AG09319 (cell line): ENCODE measurements around the gene NDUFAF2.

ENCODE experiments used
- DNase-seq: peaks from one replicate; pipeline ENCODE4 v3.0.0-alpha.2; 2010; ENCODE audit warnings: low read depth; ENCODE audit errors: extremely low read depth
- CTCF ChIP-seq: IDR thresholded peaks from 2 replicates; pipeline ENCODE4 v1.5.1; 2011; ENCODE audit warnings: low read depth, mild to moderate bottlenecking, inconsistent platforms, low read length, moderate library complexity

The NDUFAF2 gene

GRCh38 chr5:61139094-61139873 is 194.3 kb downstream of the NDUFAF2 start:
- DNase-seq = no peak
- peak; percentile 13 for TF ChIP-seq CTCF

GRCh38 chr5:61139931-61140330 is 194.9 kb downstream of the NDUFAF2 start:
- no peak for TF ChIP-seq CTCF
- DNase-seq = no peak

- no peak for TF ChIP-seq CTCF
Measured at GRCh38 chr5:61141801-61142200, 196.8 kb downstream of the NDUFAF2 start.

GRCh38 chr5:61142391-61142790 is 197.4 kb downstream of the NDUFAF2 start:
- no peak for TF ChIP-seq CTCF

More at GRCh38 chr5:61141801-61142200, 196.8 kb downstream of the NDUFAF2 start:
- no peak for DNase-seq

GRCh38 chr5:61142811-61143210 is 197.8 kb downstream of the NDUFAF2 start:
- TF ChIP-seq CTCF = no peak
- no peak for DNase-seq

More at GRCh38 chr5:61142391-61142790, 197.4 kb downstream of the NDUFAF2 start:
- no peak for DNase-seq

GRCh38 chr5:61148515-61148914 is 203.5 kb downstream of the NDUFAF2 start:
- TF ChIP-seq CTCF = no peak
- DNase-seq = no peak

GRCh38 chr5:61151893-61152292 is 206.9 kb downstream of the NDUFAF2 start:
- TF ChIP-seq CTCF = no peak
- DNase-seq = no peak
